Heart left ventricle (tissue), 16 donors: ENCODE data around the gene RARS1. TPM values are rescaled to one million over a fixed set of nuclear protein-coding genes. Genes with fewer than 3 reads are reported as not detected.

Source experiments
- ATAC-seq, 4 donors: fragments of 200-7000 bp; cut with Tn5 transposase; one replicate each; pipeline ENCODE4 v1.9.1; 2020 to 2022; ENCODE audit warnings: moderate library complexity in 4 of 4, mild to moderate bottlenecking in 3 of 4, moderate number of reproducible peaks in 1 of 4
- DNase-seq, 5 donors: peaks; one replicate each; pipeline ENCODE4 v3.0.0-alpha.2; 2020
- H3K27ac ChIP-seq, 12 donors: fragments of 200-600 bp; sonication (generic) in 4 of 12; one replicate each; pipeline versions ENCODE4 v1.5.0 to v1.8.0; 2016 to 2022; ENCODE audit warnings: mild to moderate bottlenecking in 2 of 12
- H3K27me3 ChIP-seq, 9 donors: fragments of 200-600 bp; sonication (generic) in 2 of 9; one replicate each; pipeline versions ENCODE4 v1.5.1 to v1.8.0; 2016 to 2022; ENCODE audit warnings: mild to moderate bottlenecking in 3 of 9
- H3K36me3 ChIP-seq, 9 donors: fragments of 200-600 bp; sonication (generic) in 2 of 9; one replicate each; pipeline versions ENCODE4 v1.5.0 to v1.8.0; 2018 to 2022; ENCODE audit warnings: mild to moderate bottlenecking in 2 of 9
- H3K4me1 ChIP-seq, 12 donors: fragments of 200-600 bp; sonication (generic) in 4 of 12; one replicate each; pipeline versions ENCODE4 v1.5.0 to v1.8.0; 2016 to 2022; ENCODE audit warnings: mild to moderate bottlenecking in 3 of 12
- H3K4me3 ChIP-seq, 12 donors: fragments of 200-600 bp; sonication (generic) in 4 of 12; one replicate each; pipeline versions ENCODE4 v1.5.0 to v1.8.0; 2017 to 2022; ENCODE audit warnings: mild to moderate bottlenecking in 9 of 12, moderate library complexity in 4 of 12
- H3K9me3 ChIP-seq, 12 donors: fragments of 200-600 bp; sonication (generic) in 4 of 12; one replicate each; pipeline versions ENCODE4 v1.5.0 to v1.8.0; 2016 to 2022; ENCODE audit warnings: mild to moderate bottlenecking in 1 of 12
- CTCF ChIP-seq, 12 donors: fragments of 200-600 bp; sonication (generic) in 4 of 12; IDR thresholded peaks; one replicate each; pipeline versions ENCODE4 v1.5.0 to v1.8.0; 2018 to 2022; ENCODE audit warnings: antibody characterized with exemption in 12 of 12, mild to moderate bottlenecking in 5 of 12
- POLR2A ChIP-seq, 2 donors: fragments of 450-650 bp; IDR thresholded peaks; one replicate each; pipeline ENCODE4 v1.6.1; 2017; ENCODE audit warnings: antibody characterized with exemption in 2 of 2, mild to moderate bottlenecking in 2 of 2, moderate library complexity in 2 of 2
- WGBS, 4 donors: extraction: QIAGEN DNeasy Blood & Tissue Kit in 2 of 4; methylation state at CpG; one replicate each; pipeline versions ENCODE4 v1.1.5 to v1.1.7; 2013 to 2018; 5-methylcytosine and 5-hydroxymethylcytosine counted together
- intact Hi-C, 10 donors: fragments of 100-400 bp; cut with DNase I; formaldehyde crosslinking; loops; one replicate each; pipeline versions ENCODE4 v1.11.1 to v1.14.2; 2022
- polyA plus RNA-seq, 2 donors: library from polyadenylated mRNA; stranded (reverse); fragments of 200-250 nt; gene quantifications; one replicate each; pipeline ENCODE4 v1.2.3, GENCODE V29; 2013
- total RNA-seq, 9 donors: library from RNA; depleted of rRNA in 2 of 9; stranded (reverse); fragments of >200 nt in 2 of 9; fragmentation: NEBNext Ultra II Directional in 3 of 9; extraction: Animal tissue kit (Norgen Biotek cat#: 25700) in 3 of 9; gene quantifications; one replicate each; pipeline versions ENCODE4 v1.1.0 to v1.2.4, GENCODE V29; 2016 to 2023
- donor health status: ischemic (EF 13 %, LVEDD 7.1; RV severe dilation, severe dysfunction).
- donor health status: healthy with polysubstance abuse.
- donor health status: DM: no; HTN: yes; CAD: no.
- donor health status: DM: no; HTN: no; CAD: no.
- donor health status: ischemic (EF 25% LVEDD 6.9; RV normal size, moderate dysfunction).
- donor health status: ischemic (EF 25% LVEDD 5.7; RV mildly dilated, moderate dysfunction).
- donor health status: healthy.
- donor health status: DM: yes; HTN: yes; CAD: no.
- donor health status: ischemic (EF 35%, LVEDD 5.7; RV mildly dilated, moderate dysfunction).
- donor health status: nonischemic (EF 11% LVEDD 7.7; RV severe dilation, severe dysfunction).
- donor health status: DM: yes; HTN: yes; CAD: no.
- donor health status: PGD.
- donor health status: ischemic (EF 29% LVEDD 5.4; RV normal size, mild dysfunction).
- donor health status: nonischemic (EF 23%, LVEDD 6.1; RV moderate dilation, normal function).

The RARS1 gene
- total and polyA plus RNA-seq, 11 donors, result 21.1 to 64.4 (median 48.6) TPM

- peak overlapping the region in 1 of 12 donors; percentile 38 for H3K27ac ChIP-seq
- no peaks in the 10 kb centered on the region for H3K36me3 ChIP-seq
- no peaks in the 10 kb centered on the region for H3K27me3 ChIP-seq
- ATAC-seq (peak; percentile 53 to 81 (median 72)), DNase-seq (no peak)
- TF ChIP-seq POLR2A (IDR thresholded peaks at IDR 0.05) (no peak), CTCF (IDR thresholded peaks at IDR 0.05) (no peak)
- intact Hi-C loops, result no loop called here
- H3K4me3 ChIP-seq, result no peak overlapping the region
- 28 to 45% (median 40%) methylated on average over 2 to 4 of the region's 4 CpGs for WGBS, 4 donors
- no peaks in the 10 kb centered on the region for H3K9me3 ChIP-seq
- H3K4me1 ChIP-seq, result peaks cover 0 to 12% (median 0%) of the 10 kb centered on the region in 12 donors
Observed at GRCh38 chr5:168443950-168444700, 42.1 kb upstream of the RARS1 start.

GRCh38 chr5:168446983-168447619 is 39.2 kb upstream of the RARS1 start:
- Histone ChIP-seq H3K4me1 (peaks cover 0 to 12% (median 0%) of the 10 kb centered on the region in 12 donors), H3K9me3 (no peaks in the 10 kb centered on the region), H3K27ac (peak overlapping the region in 1 of 12 donors; percentile 31), H3K27me3 (no peaks in the 10 kb centered on the region), H3K36me3 (no peaks in the 10 kb centered on the region), H3K4me3 (no peak overlapping the region)
- TF ChIP-seq CTCF (IDR thresholded peaks at IDR 0.05) (no peak), POLR2A (IDR thresholded peaks at IDR 0.05) (no peak)
- intact Hi-C loops, result no loop called here
- DNase-seq (no peak), ATAC-seq (no peak)
- 64 to 77% (median 65%) methylated on average over 10 of the region's 10 CpGs for WGBS, 4 donors

GRCh38 chr5:168447808-168448207 is 38.5 kb upstream of the RARS1 start:
- peak overlapping the region in 1 of 12 donors; percentile 31 for H3K27ac ChIP-seq
- 47 to 61% (median 54%) methylated on average over 4 of the region's 4 CpGs for WGBS, 4 donors
- H3K9me3 ChIP-seq, result no peaks in the 10 kb centered on the region
- intact Hi-C loops, result no loop called here
- DNase-seq, result peak in 2 of 5 donors; percentile 38 to 44
- no peak overlapping the region for H3K4me3 ChIP-seq
- no peaks in the 10 kb centered on the region for H3K27me3 ChIP-seq
- no peaks in the 10 kb centered on the region for H3K36me3 ChIP-seq
- peak; percentile 63 to 83 (median 78) for ATAC-seq
- H3K4me1 ChIP-seq, result peaks cover 0 to 12% (median 0%) of the 10 kb centered on the region in 12 donors
- TF ChIP-seq CTCF (IDR thresholded peaks at IDR 0.05) (no peak), POLR2A (IDR thresholded peaks at IDR 0.05) (no peak)

- no peak overlapping the region for H3K27ac ChIP-seq
- intact Hi-C loops, result no loop called here
- H3K27me3 ChIP-seq, result no peaks in the 10 kb centered on the region
- no peaks in the 10 kb centered on the region for H3K9me3 ChIP-seq
- no peak for ATAC-seq
- 92 to 97% (median 95%) methylated on average over 2 of the region's 2 CpGs for WGBS, 4 donors
- TF ChIP-seq POLR2A (IDR thresholded peaks at IDR 0.05), result no peak
- no peak for TF ChIP-seq CTCF (IDR thresholded peaks at IDR 0.05)
- H3K36me3 ChIP-seq, result no peaks in the 10 kb centered on the region
- DNase-seq, result no peak
- H3K4me3 ChIP-seq, result no peak overlapping the region
- peaks cover 0 to 12% (median 0%) of the 10 kb centered on the region in 12 donors for H3K4me1 ChIP-seq
Observed at GRCh38 chr5:168449166-168449565, 37.1 kb upstream of the RARS1 start.
